HT-29 (cell line): ENCODE measurements around the gene DCAF17. TPM values are rescaled to one million over a fixed set of nuclear protein-coding genes. Genes with fewer than 3 reads are reported as not detected.

Source experiments
- small RNA-seq: library from RNA; depleted of rRNA; stranded (forward); fragments of <200 nt; gene quantifications from one replicate; pipeline ENCODE3, GENCODE V24; 2014
- total RNA-seq: library from RNA; depleted of rRNA; stranded (reverse); fragments of >200 nt; shearing (Covaris generic); gene quantifications from 2 replicates; pipeline ENCODE4 v1.2.3, GENCODE V29; 2014; rRNA removed

Gene DCAF17
- total RNA-seq, 1 experiment from 2014 or later, result 3.8 TPM

Small RNAs within 50 kb of the gene (small RNA-seq; reads per million reads assigned to genes)
- not detected for gene AC007969.2

Other genes starting within 250 kb of the DCAF17 start
- gene METTL8, start 236 bp upstream of the DCAF17 start, total RNA-seq, result 6.9 and 10.7 TPM in 2 replicates
- gene CYBRD1, start 88.2 kb downstream of the DCAF17 start, total RNA-seq, result 0.64 and 1.1 TPM in 2 replicates